IMR-90 (cell line): ENCODE results near the gene NPM1. TPM values are rescaled to one million over a fixed set of nuclear protein-coding genes. Genes with fewer than 3 reads are reported as not detected.

Experiments
- ATAC-seq: fragments of 200-7000 bp; cut with Tn5 transposase; 2 replicates; pipeline ENCODE4 v1.9.1; 2020; ENCODE audit warnings: low read depth, mild to moderate bottlenecking, moderate library complexity
- BruUV-seq: library from RNA; stranded (reverse); fragments of 400-500 nt; replicated peaks from 2 replicates; lab custom pipeline; 2021; lab: Mats Ljungman, UMichigan
- CTCF ChIA-PET: fragments of 300-600 bp; formaldehyde crosslinking; extraction: SDS; loops from one replicate; lab custom pipeline; 2021; ENCODE audit warnings: antibody characterized with exemption; lab: Yijun Ruan, JAX
- POLR2A ChIA-PET: fragments of 300-600 bp; sonication (Branson Sonifier 250); formaldehyde crosslinking; loops from one replicate; lab custom pipeline; 2022; ENCODE audit warnings: antibody characterized with exemption; ENCODE audit not compliant: unreplicated experiment; lab: Charles Lee
- DNase-seq: peaks from one replicate; pipeline ENCODE4 v3.0.0; 2013
- H2AFZ ChIP-seq: replicated peaks from 2 replicates; pipeline ENCODE3; 2013; ENCODE audit warnings: low read length, mild to moderate bottlenecking; ENCODE audit not compliant: poor library complexity
- H2AK5ac ChIP-seq: 2 replicates; pipeline ENCODE4 v1.6.1; 2013; ENCODE audit warnings: low read depth, low read length, inconsistent platforms
- H2AK9ac ChIP-seq: replicated peaks from 2 replicates; pipeline ENCODE3; 2013; ENCODE audit warnings: mild to moderate bottlenecking, low read depth, low read length, moderate library complexity; ENCODE audit not compliant: poor library complexity
- H2BK120ac ChIP-seq: 2 replicates; pipeline ENCODE4 v1.6.1; 2013; ENCODE audit warnings: low read depth, low read length, inconsistent platforms
- H2BK15ac ChIP-seq: 3 replicates; pipeline ENCODE4 v1.6.1; 2013; ENCODE audit warnings: low read depth, low read length, inconsistent platforms
- H2BK20ac ChIP-seq: 2 replicates; pipeline ENCODE4 v1.6.1; 2013; ENCODE audit warnings: low read depth, mild to moderate bottlenecking, inconsistent platforms, low read length, moderate library complexity
- H2BK5ac ChIP-seq: 2 replicates; pipeline ENCODE4 v1.6.1; 2013; ENCODE audit warnings: mild to moderate bottlenecking, low read depth, low read length, inconsistent platforms; ENCODE audit not compliant: poor library complexity, severe bottlenecking
- H3K14ac ChIP-seq: replicated peaks from 2 replicates; pipeline ENCODE4 v1.6.1; 2013; ENCODE audit warnings: low read depth, low read length, inconsistent platforms
- H3K18ac ChIP-seq: 2 replicates; pipeline ENCODE4 v1.6.1; 2013; ENCODE audit warnings: low read depth, low read length, control low read depth
- H3K23ac ChIP-seq: 2 replicates; pipeline ENCODE4 v1.6.1; 2013; ENCODE audit warnings: low read depth, low read length, inconsistent platforms
- H3K27ac ChIP-seq: 2 replicates; pipeline ENCODE4 v1.5.1; 2013; ENCODE audit warnings: mild to moderate bottlenecking, control low read depth, low read length; ENCODE audit not compliant: insufficient read depth
- H3K27me3 ChIP-seq: 2 replicates; pipeline ENCODE4 v1.6.1; 2013; ENCODE audit warnings: low read length; ENCODE audit not compliant: control insufficient read depth, insufficient read depth
- H3K36me3 ChIP-seq: 2 replicates; pipeline ENCODE4 v1.6.1; 2013; ENCODE audit warnings: low read length, mixed read lengths; ENCODE audit not compliant: control insufficient read depth, insufficient read depth
- H3K4ac ChIP-seq: 2 replicates; pipeline ENCODE4 v1.6.1; 2013; ENCODE audit warnings: low read depth, low read length, inconsistent platforms
- H3K4me1 ChIP-seq: 2 replicates; pipeline ENCODE4 v1.6.1; 2013; ENCODE audit warnings: low read length, mixed read lengths; ENCODE audit not compliant: control insufficient read depth, insufficient read depth
- H3K4me2 ChIP-seq: 2 replicates; pipeline ENCODE4 v1.6.1; 2013; ENCODE audit warnings: low read depth, mild to moderate bottlenecking, control low read depth, low read length, moderate library complexity
- H3K4me3 ChIP-seq: 2 replicates; pipeline ENCODE4 v1.5.1; 2013; ENCODE audit warnings: low read depth, mild to moderate bottlenecking, control low read depth, low read length, moderate library complexity; ENCODE audit not compliant: insufficient read depth
- H3K56ac ChIP-seq: 2 replicates; pipeline ENCODE4 v1.6.1; 2013; ENCODE audit warnings: low read length, inconsistent platforms; ENCODE audit not compliant: insufficient read depth; ENCODE audit errors: extremely low read depth
- H3K79me1 ChIP-seq, 2 experiments: 2 replicates each; pipeline ENCODE4 v1.6.1; 2013; ENCODE audit warnings: low read length in 2 of 2, inconsistent platforms in 1 of 2, low read depth in 1 of 2
- H3K9ac ChIP-seq: 2 replicates; pipeline ENCODE4 v1.6.1; 2013; ENCODE audit warnings: low read depth, low read length, control low read depth
- H3K9me1 ChIP-seq: 2 replicates; pipeline ENCODE4 v1.6.1; 2013; ENCODE audit warnings: low read length, inconsistent platforms; ENCODE audit not compliant: insufficient read depth
- H3K9me3 ChIP-seq: 2 replicates; pipeline ENCODE4 v1.6.1; 2013; ENCODE audit warnings: low read length; ENCODE audit not compliant: control insufficient read depth, insufficient read depth
- H4K20me1 ChIP-seq: 2 replicates; pipeline ENCODE4 v1.6.1; 2013; ENCODE audit warnings: low read length, inconsistent platforms; ENCODE audit not compliant: insufficient read depth
- H4K5ac ChIP-seq: 2 replicates; pipeline ENCODE4 v1.6.1; 2013; ENCODE audit warnings: mild to moderate bottlenecking, low read depth, low read length, control low read depth
- H4K8ac ChIP-seq, 2 experiments: 2 replicates each; pipeline ENCODE4 v1.6.1; 2013; ENCODE audit warnings: low read depth in 2 of 2, low read length in 2 of 2, control low read depth in 1 of 2, inconsistent platforms in 1 of 2
- H4K91ac ChIP-seq: 2 replicates; pipeline ENCODE4 v1.6.1; 2013; ENCODE audit warnings: low read depth, low read length, inconsistent platforms; ENCODE audit not compliant: insufficient read depth
- BHLHE40 ChIP-seq: fragments of 150-350 bp; IDR thresholded peaks from 2 replicates; pipeline ENCODE4 v1.6.1; 2016; ENCODE audit warnings: mild to moderate bottlenecking, low read depth, low read length
- CEBPB ChIP-seq: IDR thresholded peaks from 2 replicates; pipeline ENCODE4 v1.6.1; 2012; ENCODE audit warnings: low read depth, low read length, improper control_type of control experiment
- CHD1 ChIP-seq: IDR thresholded peaks from 2 replicates; pipeline ENCODE4 v1.6.1; 2012; ENCODE audit warnings: low read depth, low read length, improper control_type of control experiment
- CTCF ChIP-seq: conservative IDR thresholded peaks from 2 replicates; pipeline ENCODE4 v1.5.1; 2012; ENCODE audit warnings: mild to moderate bottlenecking, low read depth, low read length, improper control_type of control experiment
- ELK1 ChIP-seq: fragments of 150-350 bp; IDR thresholded peaks from 2 replicates; pipeline ENCODE4 v1.6.1; 2016; ENCODE audit warnings: low read depth, mild to moderate bottlenecking, low read length, moderate library complexity, borderline replicate concordance
- FOS ChIP-seq: fragments of 150-350 bp; IDR thresholded peaks from 2 replicates; pipeline ENCODE4 v1.6.1; 2016; ENCODE audit warnings: low read depth, low read length
- MAFK ChIP-seq: IDR thresholded peaks from 2 replicates; pipeline ENCODE4 v1.6.1; 2012; ENCODE audit warnings: low read depth, low read length, improper control_type of control experiment
- MAZ ChIP-seq: IDR thresholded peaks from 2 replicates; pipeline ENCODE4 v1.6.1; 2012; ENCODE audit warnings: low read depth, mild to moderate bottlenecking, low read length, improper control_type of control experiment, moderate library complexity, borderline replicate concordance
- MXI1 ChIP-seq: IDR thresholded peaks from 2 replicates; pipeline ENCODE4 v1.6.1; 2012; ENCODE audit warnings: low read depth, mild to moderate bottlenecking, low read length, moderate library complexity, borderline replicate concordance
- POLR2A ChIP-seq: IDR thresholded peaks from 2 replicates; pipeline ENCODE4 v1.6.1; 2012; ENCODE audit warnings: mild to moderate bottlenecking, low read depth, low read length
- RAD21 ChIP-seq: IDR thresholded peaks from 2 replicates; pipeline ENCODE4 v1.6.1; 2012; ENCODE audit warnings: low read length, improper control_type of control experiment
- RCOR1 ChIP-seq: IDR thresholded peaks from 2 replicates; pipeline ENCODE4 v1.6.1; 2012; ENCODE audit warnings: mild to moderate bottlenecking, low read length, improper control_type of control experiment; ENCODE audit not compliant: insufficient replicate concordance
- RFX5 ChIP-seq: IDR thresholded peaks from 2 replicates; pipeline ENCODE4 v1.8.0; 2012; ENCODE audit warnings: low read depth, mild to moderate bottlenecking, low read length, moderate library complexity
- SMC3 ChIP-seq: fragments of 150-350 bp; IDR thresholded peaks from 2 replicates; pipeline ENCODE4 v1.6.1; 2016; ENCODE audit warnings: low read depth, mild to moderate bottlenecking, antibody characterized with exemption, low read length, moderate library complexity
- USF2 ChIP-seq: fragments of 150-350 bp; IDR thresholded peaks from 2 replicates; pipeline ENCODE4 v1.6.1; 2017; ENCODE audit warnings: mild to moderate bottlenecking, antibody characterized with exemption, low read length, low read depth
- WGBS, 2 experiments: methylation state at CpG; one replicate each; pipeline versions ENCODE4 v1.1.5 to v1.1.7; 2013; ENCODE audit warnings: missing lambda C conversion rate in 2 of 2; ENCODE audit not compliant: insufficient read length in 1 of 2; ENCODE audit errors: extremely low coverage in 2 of 2; 5-methylcytosine and 5-hydroxymethylcytosine counted together
- dilution Hi-C: fragments of 300-500 bp; cut with HindIII; formaldehyde crosslinking; loops from one replicate; pipeline ENCODE4 v1.14.3; 2018; ENCODE audit warnings: low sequenced_read_pairs; ENCODE audit not compliant: unreplicated experiment
- in situ Hi-C: fragments of 300-500 bp; cut with MboI; formaldehyde crosslinking; loops from 3 replicates; pipeline ENCODE4 v1.14.3; 2019; ENCODE audit warnings: low sequenced_read_pairs, inconsistent platforms, mixed read lengths
- intact Hi-C: fragments of 100-400 bp; cut with micrococcal nuclease; formaldehyde crosslinking; loops from 2 replicates; pipeline ENCODE4 v1.10.0; 2022
- polyA plus RNA-seq, 3 experiments: library from polyadenylated mRNA; depleted of rRNA; stranded (reverse); fragments of >200 nt; gene quantifications; 2 replicates each; pipeline ENCODE4 v1.2.3, GENCODE V29; 2012; ENCODE audit warnings: low replicate concordance in 1 of 3
- total RNA-seq: library from RNA; depleted of rRNA; stranded (reverse); fragments of >200 nt; gene quantifications from 2 replicates; pipeline ENCODE4 v1.2.3, GENCODE V29; 2012

Gene NPM1
- total and polyA plus RNA-seq, 2 of the 4 experiments (the other 2 are of a cell fraction) = 856 to 929 TPM

- no peak overlapping the region for H3K4me2 ChIP-seq
- H2BK15ac ChIP-seq = no peak overlapping the region
- in situ Hi-C loops = loop anchor here (25.0 kb wide), 1 partner anchor 429 kb away; no protein-coding TSS in a partner anchor
- no peak for ATAC-seq
- no peaks in the 10 kb centered on the region for H3K36me3 ChIP-seq
- 50% methylated on average over 3 of the region's 6 CpGs; no CpG with 5 or more reads in 1 of the 2 experiments for WGBS, 2 experiments
- dilution Hi-C loops = no loop called here
- intact Hi-C loops = no loop called here
- H4K5ac ChIP-seq = no peak overlapping the region
- no peak overlapping the region for H3K14ac ChIP-seq
- CTCF ChIA-PET = no interaction called here
- H3K27ac ChIP-seq = no peak overlapping the region
- no peaks in the 10 kb centered on the region for H3K9me3 ChIP-seq
- no peak overlapping the region for H2BK20ac ChIP-seq
- no peak overlapping the region for H2BK5ac ChIP-seq
- no peaks in the 10 kb centered on the region for H4K20me1 ChIP-seq
- H3K23ac ChIP-seq = no peak overlapping the region
- TF ChIP-seq MXI1 = no peak
- no peak for TF ChIP-seq RCOR1
- TF ChIP-seq SMC3 = no peak
- TF ChIP-seq RAD21 = no peak
- no peak for TF ChIP-seq FOS
- no peak for TF ChIP-seq ELK1
- TF ChIP-seq CEBPB = no peak
- no peak for TF ChIP-seq MAZ
- no peak for TF ChIP-seq BHLHE40
- TF ChIP-seq CHD1 = no peak
- no peak for TF ChIP-seq POLR2A
- no peak for TF ChIP-seq MAFK
- TF ChIP-seq RFX5 = no peak
- no peak for TF ChIP-seq CTCF
- TF ChIP-seq USF2 = no peak
- POLR2A ChIA-PET = no interaction called here
- H2AFZ ChIP-seq = no peak overlapping the region
- no peaks in the 10 kb centered on the region; the same call in 1 of the 2 replicates for H3K27me3 ChIP-seq
- H3K18ac ChIP-seq = no peak overlapping the region
- H3K9me1 ChIP-seq = no peaks in the 10 kb centered on the region
- no peak overlapping the region for H2BK120ac ChIP-seq
- no peak overlapping the region for H3K4ac ChIP-seq
- no peak overlapping the region; the same call in 1 of the 2 replicates for H2AK5ac ChIP-seq
- no peak for DNase-seq
- H3K9ac ChIP-seq = no peak overlapping the region
- H4K8ac ChIP-seq = no peak overlapping the region
- no peaks in the 10 kb centered on the region for H3K4me1 ChIP-seq
- no peak overlapping the region for H3K4me3 ChIP-seq
- H3K79me1 ChIP-seq = no peaks in the 10 kb centered on the region
- no peak overlapping the region for H2AK9ac ChIP-seq
- no peak overlapping the region for H4K91ac ChIP-seq
- no peak overlapping the region for H3K56ac ChIP-seq
- no TSS peak for BruUV-seq
Measured at GRCh38 chr5:171433352-171433698, 45.7 kb downstream of the NPM1 start.
